Measurements from ENCODE around the gene ETV4. TPM values are rescaled to one million over a fixed set of nuclear protein-coding genes. Genes with fewer than 3 reads are reported as not detected.

The ETV4 gene
- total RNA-seq, 1 donor from 2014 or later, result 5.9 TPM

- H3K27me3 Mint-ChIP-seq (ENCODE audit: unreplicated experiment), result peaks cover 22% of the 10 kb centered on the region
- H3K9me3 Mint-ChIP-seq (ENCODE audit: unreplicated experiment), result no peaks in the 10 kb centered on the region
- no peak overlapping the region for H3K27ac Mint-ChIP-seq (ENCODE audit: unreplicated experiment)
- no peaks in the 10 kb centered on the region for H3K36me3 Mint-ChIP-seq (ENCODE audit: unreplicated experiment)
- DNase-seq (ENCODE audit: extremely low spot score, unreplicated experiment), result no peak
- peaks cover 9% of the 10 kb centered on the region for H3K4me1 Mint-ChIP-seq (ENCODE audit: unreplicated experiment)
- H3K4me3 Mint-ChIP-seq (ENCODE audit: unreplicated experiment), result no peak overlapping the region
- TF ChIP-seq CTCF (IDR thresholded peaks at IDR 0.05), result no peak
These were observed 17.8 kb upstream of the ETV4 start for GRCh38 chr17:43563600-43564594.

- Mint-ChIP-seq H3K4me1 (ENCODE audit: unreplicated experiment) (peaks cover 9% of the 10 kb centered on the region), H3K27me3 (ENCODE audit: unreplicated experiment) (peaks cover 22% of the 10 kb centered on the region), H3K36me3 (ENCODE audit: unreplicated experiment) (no peaks in the 10 kb centered on the region), H3K27ac (ENCODE audit: unreplicated experiment) (no peak overlapping the region), H3K4me3 (ENCODE audit: unreplicated experiment) (no peak overlapping the region), H3K9me3 (ENCODE audit: unreplicated experiment) (no peaks in the 10 kb centered on the region)
- no peak for DNase-seq (ENCODE audit: extremely low spot score, unreplicated experiment)
- TF ChIP-seq CTCF (IDR thresholded peaks at IDR 0.05), result no peak
These were observed 16.8 kb upstream of the ETV4 start for GRCh38 chr17:43562679-43563599.

GRCh38 chr17:43560461-43561427 lies 14.6 kb upstream of the ETV4 start:
- Mint-ChIP-seq H3K27ac (ENCODE audit: unreplicated experiment) (no peak overlapping the region), H3K36me3 (ENCODE audit: unreplicated experiment) (no peaks in the 10 kb centered on the region), H3K9me3 (ENCODE audit: unreplicated experiment) (no peaks in the 10 kb centered on the region), H3K27me3 (ENCODE audit: unreplicated experiment) (peaks cover 22% of the 10 kb centered on the region), H3K4me3 (ENCODE audit: unreplicated experiment) (no peak overlapping the region), H3K4me1 (ENCODE audit: unreplicated experiment) (peaks cover 9% of the 10 kb centered on the region)
- no peak for TF ChIP-seq CTCF (IDR thresholded peaks at IDR 0.05)
- DNase-seq (ENCODE audit: extremely low spot score, unreplicated experiment), result no peak

- Mint-ChIP-seq H3K27ac (ENCODE audit: unreplicated experiment) (no peak overlapping the region), H3K36me3 (ENCODE audit: unreplicated experiment) (no peaks in the 10 kb centered on the region), H3K4me3 (ENCODE audit: unreplicated experiment) (no peak overlapping the region), H3K9me3 (ENCODE audit: unreplicated experiment) (no peaks in the 10 kb centered on the region), H3K4me1 (ENCODE audit: unreplicated experiment) (peaks cover 9% of the 10 kb centered on the region), H3K27me3 (ENCODE audit: unreplicated experiment) (peaks cover 20% of the 10 kb centered on the region)
- no peak for TF ChIP-seq CTCF (IDR thresholded peaks at IDR 0.05)
- no peak for DNase-seq (ENCODE audit: extremely low spot score, unreplicated experiment)
These were observed 13.1 kb upstream of the ETV4 start for GRCh38 chr17:43559161-43559816.
